GM10266 (cell line): ENCODE data around the gene RSBN1L.
"Not testable (repeated sequence)": the region's sequence is repeated elsewhere in the genome, so short reads cannot be mapped to it uniquely, and the experiment has no call there.

Experiments used
- DNase-seq: peaks from one replicate; pipeline ENCODE4 v3.0.0; 2012; ENCODE audit errors: extremely low spot score
- CTCF ChIP-seq: IDR thresholded peaks from 2 replicates; pipeline ENCODE4 v1.5.1; 2012; ENCODE audit warnings: mild to moderate bottlenecking, low read depth; ENCODE audit not compliant: control insufficient read depth, insufficient read depth; ENCODE audit errors: missing control alignments

Gene RSBN1L

GRCh38 chr7:77770316-77770715 lies 74.1 kb downstream of the RSBN1L start:
- no peak for DNase-seq
- no peak for TF ChIP-seq CTCF

- no peak for DNase-seq
- no peak for TF ChIP-seq CTCF
Observed at GRCh38 chr7:77771901-77772300, 75.6 kb downstream of the RSBN1L start.

- no peak for TF ChIP-seq CTCF
- no peak for DNase-seq
Observed at GRCh38 chr7:77778535-77778934, 82.3 kb downstream of the RSBN1L start.

GRCh38 chr7:77782383-77782782 lies 86.1 kb downstream of the RSBN1L start:
- no peak for TF ChIP-seq CTCF
- no peak for DNase-seq

- no peak for TF ChIP-seq CTCF
Observed at GRCh38 chr7:77783111-77783510, 86.9 kb downstream of the RSBN1L start.

GRCh38 chr7:77783545-77783944 lies 87.3 kb downstream of the RSBN1L start:
- TF ChIP-seq CTCF, result no peak
- DNase-seq, result no peak

More at GRCh38 chr7:77783111-77783510, 86.9 kb downstream of the RSBN1L start:
- no peak for DNase-seq

- DNase-seq, result not testable (repeated sequence)
Observed at GRCh38 chr7:77784426-77784825, 88.2 kb downstream of the RSBN1L start.

- no peak for TF ChIP-seq CTCF
- DNase-seq, result no peak
Observed at GRCh38 chr7:77786018-77786417, 89.8 kb downstream of the RSBN1L start.
